ENCODE measurements around the gene FGGY.

FGGY gene

GRCh38 chr1:59355361-59355760 lies 58.5 kb downstream of the FGGY start:
- TF ChIP-seq, protein P1, sequence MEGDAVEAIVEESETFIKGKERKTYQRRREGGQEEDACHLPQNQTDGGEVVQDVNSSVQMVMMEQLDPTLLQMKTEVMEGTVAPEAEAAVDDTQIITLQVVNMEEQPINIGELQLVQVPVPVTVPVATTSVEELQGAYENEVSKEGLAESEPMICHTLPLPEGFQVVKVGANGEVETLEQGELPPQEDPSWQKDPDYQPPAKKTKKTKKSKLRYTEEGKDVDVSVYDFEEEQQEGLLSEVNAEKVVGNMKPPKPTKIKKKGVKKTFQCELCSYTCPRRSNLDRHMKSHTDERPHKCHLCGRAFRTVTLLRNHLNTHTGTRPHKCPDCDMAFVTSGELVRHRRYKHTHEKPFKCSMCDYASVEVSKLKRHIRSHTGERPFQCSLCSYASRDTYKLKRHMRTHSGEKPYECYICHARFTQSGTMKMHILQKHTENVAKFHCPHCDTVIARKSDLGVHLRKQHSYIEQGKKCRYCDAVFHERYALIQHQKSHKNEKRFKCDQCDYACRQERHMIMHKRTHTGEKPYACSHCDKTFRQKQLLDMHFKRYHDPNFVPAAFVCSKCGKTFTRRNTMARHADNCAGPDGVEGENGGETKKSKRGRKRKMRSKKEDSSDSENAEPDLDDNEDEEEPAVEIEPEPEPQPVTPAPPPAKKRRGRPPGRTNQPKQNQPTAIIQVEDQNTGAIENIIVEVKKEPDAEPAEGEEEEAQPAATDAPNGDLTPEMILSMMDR (IDR thresholded peaks at IDR 0.05; ENCODE audit: low read length, missing control alignments), result no peak
- no peak for DNase-seq (ENCODE audit: low read depth)
- H3K4me3 ChIP-seq (replicated peaks; ENCODE audit: low read depth, low read length), result no peak overlapping the region

DNA sequence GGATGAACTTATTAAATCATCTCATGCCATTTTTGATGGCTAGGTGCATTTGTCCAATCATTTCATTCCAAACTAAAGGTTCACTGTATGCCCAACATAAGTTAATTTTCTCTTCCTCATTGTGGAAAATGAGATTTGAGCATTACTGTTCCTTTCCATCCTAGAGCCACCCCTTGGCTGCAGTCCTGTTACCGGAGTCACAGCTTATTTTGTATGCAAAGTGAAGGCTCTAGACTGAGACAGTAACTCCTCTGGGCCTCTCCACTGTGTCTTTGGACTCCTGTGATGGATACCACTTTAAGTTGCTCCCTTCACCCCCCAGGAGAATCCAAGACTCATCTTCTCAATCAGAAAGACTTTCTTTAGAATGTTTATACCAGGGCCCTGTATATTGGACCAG lies 59.7 kb downstream of the FGGY start:
- no peak for DNase-seq (ENCODE audit: low read depth)
- no peak overlapping the region for H3K4me3 ChIP-seq (replicated peaks; ENCODE audit: low read depth, low read length)
- TF ChIP-seq, protein P1 (IDR thresholded peaks at IDR 0.05; ENCODE audit: low read length, missing control alignments), result no peak

DNA sequence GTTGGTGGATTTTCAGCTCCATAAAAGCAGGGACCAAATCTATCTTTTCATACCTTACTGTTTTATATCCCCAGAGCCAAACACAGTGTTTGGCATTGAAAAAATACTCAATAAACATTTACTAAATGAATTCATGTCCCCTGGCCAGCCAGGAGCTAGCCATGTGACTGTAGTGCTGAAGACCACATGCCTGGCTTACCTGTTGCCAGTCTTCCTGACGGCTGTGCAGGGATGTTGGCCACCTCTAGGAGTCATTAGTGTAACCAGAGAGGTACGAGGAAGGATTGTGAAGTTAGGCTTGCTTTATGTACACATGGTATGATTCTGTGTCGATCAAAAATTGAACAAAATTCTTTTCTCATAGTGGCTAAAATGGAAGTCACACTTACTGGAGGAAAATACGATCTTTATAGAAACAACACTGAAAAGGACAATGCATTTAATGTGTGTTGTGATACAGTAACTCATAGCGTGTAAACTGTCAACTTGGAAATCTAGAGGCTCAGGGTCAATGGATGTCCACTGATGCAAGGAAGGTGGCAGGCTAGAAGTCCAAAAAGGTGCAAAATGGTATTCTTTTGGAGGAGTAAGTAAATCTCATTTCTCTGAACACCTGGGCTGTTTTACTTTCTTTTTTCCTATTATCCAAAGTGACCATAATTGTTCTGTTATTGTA lies 60.9 kb downstream of the FGGY start:
- DNase-seq (ENCODE audit: low read depth), result no peak
- H3K4me3 ChIP-seq (replicated peaks; ENCODE audit: low read depth, low read length), result no peak overlapping the region
- TF ChIP-seq, protein P1 (IDR thresholded peaks at IDR 0.05; ENCODE audit: low read length, missing control alignments), result no peak

- H3K4me3 ChIP-seq (replicated peaks; ENCODE audit: low read depth, low read length), result no peak overlapping the region
- no peak for DNase-seq (ENCODE audit: low read depth)
- TF ChIP-seq, protein P1 (IDR thresholded peaks at IDR 0.05; ENCODE audit: low read length, missing control alignments), result no peak
Observed at GRCh38 chr1:59359325-59359724, 62.4 kb downstream of the FGGY start.

DNA sequence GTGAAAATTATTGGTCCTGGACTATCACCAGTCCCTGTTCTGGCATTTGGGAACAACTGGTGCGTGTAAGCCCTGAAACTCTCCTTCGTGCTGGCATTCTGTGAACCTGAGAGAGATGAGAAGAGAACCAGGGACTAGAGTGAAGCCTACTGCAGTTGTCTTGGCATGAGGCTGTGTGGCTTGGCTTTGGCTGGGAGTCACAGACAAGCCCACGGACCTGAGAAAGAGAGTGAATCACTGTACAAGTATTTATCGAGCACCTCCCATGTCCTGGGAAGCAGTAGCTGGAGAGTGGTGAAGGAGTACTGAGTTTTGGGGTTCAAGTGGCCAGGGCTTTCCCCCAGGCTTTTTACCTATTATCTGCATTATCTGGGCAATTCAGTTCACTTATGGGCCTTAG lies 63.3 kb downstream of the FGGY start:
- DNase-seq (ENCODE audit: low read depth), result peak; percentile 85
- H3K4me3 ChIP-seq (replicated peaks; ENCODE audit: low read depth, low read length), result no peak overlapping the region
- TF ChIP-seq, protein P1 (IDR thresholded peaks at IDR 0.05; ENCODE audit: low read length, missing control alignments), result no peak

- no peak overlapping the region for H3K4me3 ChIP-seq (replicated peaks; ENCODE audit: low read depth, low read length)
- DNase-seq (ENCODE audit: low read depth), result no peak
- TF ChIP-seq, protein P1 (IDR thresholded peaks at IDR 0.05; ENCODE audit: low read length, missing control alignments), result no peak
Observed at GRCh38 chr1:59360729-59361128, 63.8 kb downstream of the FGGY start.

DNA sequence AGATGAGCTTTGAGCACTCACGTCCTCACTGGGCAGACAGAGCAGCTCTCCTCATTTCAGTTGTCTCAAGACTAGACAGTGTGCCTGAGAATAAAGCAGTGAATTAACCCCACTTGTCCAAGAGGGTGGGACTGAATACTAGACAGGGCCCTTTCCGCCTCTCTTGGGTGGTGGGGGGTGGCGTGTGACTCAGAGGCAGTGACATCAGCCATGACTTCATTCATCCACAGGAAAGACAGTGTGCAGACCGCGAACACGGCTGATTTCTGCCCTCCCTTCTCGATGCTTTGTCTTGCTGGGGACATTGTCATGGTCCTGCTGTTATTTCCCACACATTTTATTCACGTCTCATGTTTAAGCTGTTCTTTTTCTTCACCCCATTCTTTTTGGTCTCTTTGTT lies 64.9 kb downstream of the FGGY start:
- H3K4me3 ChIP-seq (replicated peaks; ENCODE audit: low read depth, low read length), result no peak overlapping the region
- TF ChIP-seq, protein P1 (IDR thresholded peaks at IDR 0.05; ENCODE audit: low read length, missing control alignments), result no peak
- peak; percentile 61 for DNase-seq (ENCODE audit: low read depth)
